Neural cell (in vitro differentiated cells): Measurements from ENCODE around the gene ETF1. TPM values are rescaled to one million over a fixed set of nuclear protein-coding genes. Genes with fewer than 3 reads are reported as not detected.
A peak's percentile ranks its signal among the peaks of the same experiment; 100 is the strongest.

ENCODE experiments used
- H2AFZ ChIP-seq: fragments of 200-600, 300-800 bp; sonication (generic), shearing (Covaris generic); 2 replicates; pipeline ENCODE4 v1.6.0; 2014; ENCODE audit warnings: low read depth, mild to moderate bottlenecking, antibody characterized with exemption, low read length, moderate library complexity
- H3F3A ChIP-seq: fragments of 200-600 bp; shearing (Covaris generic); 2 replicates; pipeline ENCODE4 v1.6.1; 2016; ENCODE audit warnings: mild to moderate bottlenecking, moderate library complexity, mixed read lengths, antibody characterized with exemption, low read length; ENCODE audit not compliant: insufficient read depth, poor library complexity, severe bottlenecking
- H3K27ac ChIP-seq: fragments of 200-600, 300-800 bp; sonication (generic), shearing (Covaris generic); 2 replicates; pipeline ENCODE4 v1.5.1; 2014; ENCODE audit warnings: mild to moderate bottlenecking, low read length, moderate library complexity
- H3K27me3 ChIP-seq: fragments of 300-800, 200-600 bp; sonication (generic), shearing (Covaris generic); 2 replicates; pipeline ENCODE4 v1.6.0; 2014; ENCODE audit warnings: mild to moderate bottlenecking, low read depth, low read length, moderate library complexity; ENCODE audit not compliant: insufficient read depth
- H3K36me3 ChIP-seq: fragments of 300-800, 200-600 bp; sonication (generic), shearing (Covaris generic); 2 replicates; pipeline ENCODE4 v1.5.1; 2014; ENCODE audit warnings: mild to moderate bottlenecking, antibody characterized with exemption, low read length, moderate library complexity; ENCODE audit not compliant: insufficient read depth
- H3K4me2 ChIP-seq: fragments of 300-800, 200-600 bp; sonication (generic), shearing (Covaris generic); 2 replicates; pipeline ENCODE4 v1.6.0; 2014; ENCODE audit warnings: mild to moderate bottlenecking, low read length
- H3K4me3 ChIP-seq: fragments of 300-800, 200-600 bp; sonication (generic), shearing (Covaris generic); 2 replicates; pipeline ENCODE4 v1.5.1; 2014; ENCODE audit warnings: mild to moderate bottlenecking, low read length, moderate library complexity
- H3K79me2 ChIP-seq: fragments of 200-600 bp; shearing (Covaris generic); replicated peaks from 2 replicates; pipeline ENCODE4 v1.6.0; 2014; ENCODE audit warnings: mild to moderate bottlenecking, low read length, moderate library complexity; ENCODE audit not compliant: insufficient read depth
- H3K9ac ChIP-seq: fragments of 300-800, 200-600 bp; sonication (generic), shearing (Covaris generic); 2 replicates; pipeline ENCODE4 v1.6.1; 2016; ENCODE audit warnings: mild to moderate bottlenecking, low read length, mixed read lengths
- H3K9me2 ChIP-seq: fragments of 200-600 bp; shearing (Covaris generic); 2 replicates; pipeline ENCODE4 v1.6.1; 2016; ENCODE audit warnings: mild to moderate bottlenecking, low read length, mixed read lengths; ENCODE audit not compliant: insufficient read depth
- H3K9me3 ChIP-seq: fragments of 200-600, 300-800 bp; sonication (generic), shearing (Covaris generic); 2 replicates; pipeline ENCODE4 v1.6.1; 2016; ENCODE audit warnings: mild to moderate bottlenecking, mixed run types, low read length, moderate library complexity, mixed read lengths
- H4K20me1 ChIP-seq: fragments of 200-600 bp; shearing (Covaris generic); 2 replicates; pipeline ENCODE4 v1.6.1; 2016; ENCODE audit warnings: mild to moderate bottlenecking, mixed run types; ENCODE audit not compliant: insufficient read depth
- CTCF ChIP-seq: fragments of 450-650 bp; IDR thresholded peaks from 2 replicates; pipeline ENCODE4 v1.5.1; 2014; ENCODE audit warnings: antibody characterized with exemption, mild to moderate bottlenecking, moderate library complexity; ENCODE audit not compliant: poor library complexity, severe bottlenecking
- EP300 ChIP-seq: fragments of 450-650 bp; conservative IDR thresholded peaks from 2 replicates; pipeline ENCODE4 v1.6.1; 2014; ENCODE audit warnings: antibody characterized with exemption, mild to moderate bottlenecking, moderate library complexity; ENCODE audit not compliant: poor library complexity, severe bottlenecking
- EZH2 ChIP-seq: fragments of 200-600, 300-800 bp; shearing (Covaris generic), sonication (generic); IDR thresholded peaks from 2 replicates; pipeline ENCODE4 v1.6.1; 2014; ENCODE audit warnings: antibody characterized with exemption, low read length, borderline replicate concordance, mild to moderate bottlenecking; ENCODE audit not compliant: insufficient read depth, poor library complexity, severe bottlenecking
- MXI1 ChIP-seq: fragments of 450-650 bp; conservative IDR thresholded peaks from 2 replicates; pipeline ENCODE4 v1.6.1; 2014; ENCODE audit warnings: antibody characterized with exemption, mild to moderate bottlenecking; ENCODE audit not compliant: poor library complexity, severe bottlenecking
- POLR2AphosphoS5 ChIP-seq: IDR thresholded peaks from 2 replicates; pipeline ENCODE4 v1.6.1; 2012
- RAD21 ChIP-seq: fragments of 450-650 bp; conservative IDR thresholded peaks from 2 replicates; pipeline ENCODE4 v1.6.1; 2014; ENCODE audit warnings: antibody characterized with exemption, mild to moderate bottlenecking, moderate library complexity
- REST ChIP-seq: IDR thresholded peaks from 2 replicates; pipeline ENCODE4 v1.6.1; 2012; ENCODE audit warnings: borderline replicate concordance
- SMC3 ChIP-seq: fragments of 450-650 bp; conservative IDR thresholded peaks from 2 replicates; pipeline ENCODE4 v1.6.1; 2014; ENCODE audit warnings: antibody characterized with exemption, mild to moderate bottlenecking, moderate library complexity; ENCODE audit not compliant: poor library complexity
- TAF1 ChIP-seq: IDR thresholded peaks from 2 replicates; pipeline ENCODE4 v1.6.1; 2012; ENCODE audit warnings: low read depth
- polyA plus RNA-seq: library from polyadenylated mRNA; depleted of rRNA; stranded (reverse); fragments of >200 nt; gene quantifications from 2 replicates; pipeline ENCODE4 v1.2.3, GENCODE V29; 2014

ETF1 gene
- polyA plus RNA-seq, 1 donor from 2014 or later = 62.1 TPM

- Histone ChIP-seq H3K9ac (no peak overlapping the region), H3F3A (no peaks in the 10 kb centered on the region), H3K4me2 (no peak overlapping the region), H2AFZ (no peak overlapping the region), H3K79me2 (no peaks in the 10 kb centered on the region), H3K36me3 (no peaks in the 10 kb centered on the region), H3K9me2 (no peaks in the 10 kb centered on the region), H3K27me3 (no peaks in the 10 kb centered on the region), H3K27ac (no peak overlapping the region), H3K4me3 (no peak overlapping the region), H3K9me3 (no peaks in the 10 kb centered on the region), H4K20me1 (no peaks in the 10 kb centered on the region)
- TF ChIP-seq SMC3 = no peak
Measured at GRCh38 chr5:138506370-138507306, 36.4 kb downstream of the ETF1 start.

- Histone ChIP-seq H2AFZ (no peak overlapping the region), H4K20me1 (no peaks in the 10 kb centered on the region), H3K9me3 (no peaks in the 10 kb centered on the region), H3K4me3 (no peak overlapping the region), H3K27ac (no peak overlapping the region), H3K27me3 (no peaks in the 10 kb centered on the region), H3K9me2 (no peaks in the 10 kb centered on the region), H3K9ac (no peak overlapping the region), H3K4me2 (no peak overlapping the region), H3F3A (no peaks in the 10 kb centered on the region), H3K36me3 (no peaks in the 10 kb centered on the region), H3K79me2 (no peaks in the 10 kb centered on the region)
- TF ChIP-seq EP300 = no peak
Measured at GRCh38 chr5:138504799-138505198, 38.2 kb downstream of the ETF1 start.

- no peaks in the 10 kb centered on the region for H3F3A ChIP-seq
Measured at GRCh38 chr5:138503487-138504270, 39.4 kb downstream of the ETF1 start.

More at GRCh38 chr5:138503487-138504270, 39.4 kb downstream of the ETF1 start:
- no peak overlapping the region for H3K4me2 ChIP-seq
- H3K36me3 ChIP-seq = no peaks in the 10 kb centered on the region
- H3K9ac ChIP-seq = no peak overlapping the region
- H3K9me3 ChIP-seq = no peaks in the 10 kb centered on the region
- H4K20me1 ChIP-seq = no peaks in the 10 kb centered on the region
- H3K4me3 ChIP-seq = no peak overlapping the region
- no peaks in the 10 kb centered on the region for H3K9me2 ChIP-seq
- no peak overlapping the region for H3K27ac ChIP-seq
- TF ChIP-seq RAD21 (peak; percentile 93), REST (no peak), CTCF (peak; percentile 93), TAF1 (no peak), POLR2AphosphoS5 (no peak), EP300 (no peak), MXI1 (peak; percentile 31), SMC3 (peak; percentile 95), EZH2 (no peak)
- H3K79me2 ChIP-seq = no peaks in the 10 kb centered on the region
- H3K27me3 ChIP-seq = no peaks in the 10 kb centered on the region
- no peak overlapping the region for H2AFZ ChIP-seq
